Stimulated activated CD8-positive, alpha-beta memory T cell treated with anti-CD3 and anti-CD28 coated beads, Interleukin-2, amount 100 ng/mL, for 1 hour (primary cell): ENCODE results near the gene FANCC.

Source experiments
- DNase-seq, 2 donors: peaks; one replicate each; pipeline ENCODE4 v3.0.0-alpha.2; 2020; ENCODE audit warnings: low read depth in 2 of 2

FANCC gene

GRCh38 chr9:95143591-95144561, 173.6 kb downstream of the FANCC start:
- DNase-seq, result no peak

GRCh38 chr9:95142728-95143127, 174.8 kb downstream of the FANCC start:
- DNase-seq, result no peak

- no peak for DNase-seq
Observed at GRCh38 chr9:95142315-95142714, 175.2 kb downstream of the FANCC start.

GRCh38 chr9:95140821-95141220, 176.7 kb downstream of the FANCC start:
- DNase-seq, result no peak

- DNase-seq, result no peak
Observed at GRCh38 chr9:95139126-95139525, 178.4 kb downstream of the FANCC start.

- DNase-seq, result no peak
Observed at GRCh38 chr9:95138474-95138873, 179.0 kb downstream of the FANCC start.

GRCh38 chr9:95137587-95138145, 179.8 kb downstream of the FANCC start:
- DNase-seq, result no peak

- no peak for DNase-seq
Observed at GRCh38 chr9:95135756-95136155, 181.8 kb downstream of the FANCC start.

GRCh38 chr9:95134457-95134881, 183.0 kb downstream of the FANCC start:
- no peak for DNase-seq

GRCh38 chr9:95133325-95133705, 184.2 kb downstream of the FANCC start:
- no peak for DNase-seq

GRCh38 chr9:95132366-95133324, 184.9 kb downstream of the FANCC start:
- DNase-seq, result no peak

- DNase-seq, result no peak
Observed at GRCh38 chr9:95131023-95131943, 186.2 kb downstream of the FANCC start.

- no peak for DNase-seq
Observed at GRCh38 chr9:95130484-95130883, 187.0 kb downstream of the FANCC start.

GRCh38 chr9:95129476-95130291, 187.8 kb downstream of the FANCC start:
- DNase-seq, result no peak

GRCh38 chr9:95128177-95128524, 189.4 kb downstream of the FANCC start:
- no peak for DNase-seq

GRCh38 chr9:95127249-95128176, 190.0 kb downstream of the FANCC start:
- peak; percentile 24 to 50 for DNase-seq

- no peak for DNase-seq
Observed at GRCh38 chr9:95126739-95127138, 190.8 kb downstream of the FANCC start.

- DNase-seq, result no peak
Observed at GRCh38 chr9:95125652-95126051, 191.9 kb downstream of the FANCC start.
